GM19324 (cell line): ENCODE measurements around the gene TMEM169.

Source experiments
- ATAC-seq: cut with Tn5 transposase; IDR thresholded peaks from one replicate; pipeline ENCODE4 v1.9.1; 2021; ENCODE audit warnings: mild to moderate bottlenecking, moderate library complexity; ENCODE audit not compliant: unreplicated experiment, low FRiP score

The TMEM169 gene, protein sequence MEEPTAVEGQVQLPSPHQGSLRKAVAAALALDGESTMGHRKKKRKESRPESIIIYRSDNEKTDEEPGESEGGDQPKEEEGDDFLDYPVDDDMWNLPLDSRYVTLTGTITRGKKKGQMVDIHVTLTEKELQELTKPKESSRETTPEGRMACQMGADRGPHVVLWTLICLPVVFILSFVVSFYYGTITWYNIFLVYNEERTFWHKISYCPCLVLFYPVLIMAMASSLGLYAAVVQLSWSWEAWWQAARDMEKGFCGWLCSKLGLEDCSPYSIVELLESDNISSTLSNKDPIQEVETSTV

DNA sequence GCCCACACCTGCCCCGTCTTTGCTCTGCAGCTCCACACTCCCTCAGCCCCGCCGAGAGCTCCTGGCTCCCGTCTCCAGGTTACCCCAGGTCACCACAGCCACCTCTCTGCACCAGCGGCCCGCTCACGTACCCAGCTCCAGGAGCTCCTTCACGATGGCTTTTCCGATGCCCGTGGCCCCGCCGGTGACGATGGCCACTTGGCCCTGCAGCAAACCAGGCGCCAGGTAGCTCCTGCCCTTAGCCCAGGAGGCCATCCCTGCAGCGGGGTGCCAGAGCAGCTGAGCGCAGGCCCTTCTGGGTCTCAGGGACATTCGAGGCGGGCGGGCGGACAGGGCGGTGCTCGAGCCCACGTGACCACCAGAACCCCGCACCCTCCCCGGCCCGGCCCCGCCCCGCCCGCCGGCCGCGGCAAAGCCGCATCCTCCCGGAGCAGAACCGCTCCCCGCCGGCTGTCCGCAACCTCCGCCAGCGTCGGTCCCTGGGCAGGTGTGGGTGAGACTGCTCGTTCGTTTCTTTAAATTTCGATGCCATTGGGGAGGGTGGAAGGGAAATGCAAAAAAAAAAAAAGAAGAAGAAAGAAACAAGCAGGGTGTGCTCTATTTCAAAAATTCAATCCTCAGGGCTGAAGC is at the start of gene TMEM169, which contains the start of gene PECR:
TSS of gene TMEM169 (plus strand) at position 433 of the 630 bp plus-strand sequence. CDS start 14,045 bp downstream, outside the sequence.
TSS of gene PECR (minus strand) at position 323 of the 630 bp plus-strand sequence. CDS start at position 255, 68 bp downstream.
- ATAC-seq = peak; percentile 98

DNA sequence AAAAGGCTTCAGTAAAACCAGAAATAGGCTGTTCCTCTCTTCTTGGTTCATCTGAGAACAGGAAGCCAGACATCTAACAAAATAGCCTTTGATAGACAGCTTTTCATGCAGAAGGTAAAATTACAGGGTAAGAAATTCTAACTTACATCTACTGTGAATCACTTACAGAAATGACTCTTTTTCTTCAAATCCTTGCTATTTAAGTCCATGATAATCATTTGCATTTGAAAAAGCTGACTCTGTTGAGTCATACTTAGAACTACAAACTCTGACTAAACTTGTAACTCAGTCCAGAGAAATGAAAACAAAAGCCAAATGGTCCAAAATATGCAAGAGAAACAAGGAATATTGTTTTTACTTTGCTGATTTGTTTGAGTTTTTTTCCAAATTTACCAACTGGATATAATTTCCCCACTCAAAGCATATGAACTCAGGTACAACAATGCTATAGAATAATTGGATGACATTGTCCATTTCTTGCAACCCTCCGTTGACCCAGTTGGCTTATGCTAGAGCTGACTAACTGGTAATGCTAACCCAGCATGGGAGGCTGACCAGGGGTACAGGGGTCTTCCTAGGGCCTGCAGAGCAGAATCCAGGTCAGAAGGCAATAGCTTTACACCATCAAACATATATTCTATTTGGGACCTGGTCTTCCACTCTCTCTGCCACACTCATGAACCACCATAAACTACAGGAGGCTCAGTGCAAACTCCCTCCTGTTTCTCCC is 49.6 kb upstream of the TMEM169 start:
- ATAC-seq = peak; percentile 43

DNA sequence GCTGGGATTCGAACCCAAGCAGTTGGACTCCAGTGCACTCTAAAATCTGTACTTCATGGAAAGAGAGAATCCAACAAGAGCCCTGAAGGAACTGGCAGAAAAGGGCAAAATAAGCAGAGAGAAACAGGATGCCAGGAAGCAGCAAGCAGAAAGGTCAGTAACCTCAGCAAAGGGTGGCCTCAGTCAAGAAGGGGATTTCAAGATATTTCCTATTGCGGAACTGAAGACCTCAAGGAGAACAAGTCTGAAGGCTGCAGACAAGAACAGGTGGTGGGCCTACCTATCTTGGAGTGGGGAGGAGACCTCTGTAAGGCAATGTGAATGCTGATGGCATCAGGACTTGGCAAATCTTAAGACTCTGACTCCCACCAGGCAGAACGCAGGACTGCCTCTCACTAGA is 48.3 kb upstream of the TMEM169 start:
- ATAC-seq = no peak

DNA sequence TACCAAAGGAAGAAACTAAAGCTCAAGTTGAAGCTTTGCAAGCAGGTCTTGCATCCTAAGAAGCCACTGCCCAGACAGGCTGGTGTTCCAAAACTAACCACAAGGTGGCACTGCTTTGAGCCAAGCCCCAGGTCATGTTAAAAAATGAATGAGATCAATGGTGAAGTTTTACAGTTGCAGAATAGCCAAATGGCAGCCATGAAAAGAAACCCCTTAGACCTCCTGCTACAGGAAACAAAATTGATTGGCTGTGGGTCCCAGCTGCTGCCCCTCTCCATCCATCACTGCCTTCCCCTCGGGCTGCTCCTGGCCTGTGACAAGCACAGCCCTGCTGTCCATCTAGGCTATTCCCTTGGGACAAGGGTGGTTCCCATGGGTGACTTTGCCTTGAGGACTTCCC is 47.7 kb upstream of the TMEM169 start:
- peak; percentile 46 for ATAC-seq

DNA sequence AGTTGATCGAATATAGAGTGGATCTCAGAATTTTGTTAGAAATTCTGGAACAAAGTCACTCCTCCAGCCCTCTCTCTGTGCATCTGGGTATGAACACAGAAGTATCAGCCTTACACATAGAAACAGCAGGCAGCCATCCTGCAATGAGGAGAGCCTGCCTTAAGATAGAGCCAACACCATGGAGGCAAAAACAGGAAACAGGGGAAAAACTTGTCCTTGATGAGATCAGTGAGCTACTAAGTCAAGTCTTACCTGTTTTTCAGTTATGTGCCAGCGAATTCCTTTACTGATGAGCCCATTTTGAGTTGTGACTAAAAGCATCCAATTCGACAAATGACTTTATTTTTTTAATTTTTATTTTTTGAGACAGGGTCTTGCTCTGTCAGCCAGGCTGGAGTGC is 41.8 kb upstream of the TMEM169 start:
- ATAC-seq = no peak

DNA sequence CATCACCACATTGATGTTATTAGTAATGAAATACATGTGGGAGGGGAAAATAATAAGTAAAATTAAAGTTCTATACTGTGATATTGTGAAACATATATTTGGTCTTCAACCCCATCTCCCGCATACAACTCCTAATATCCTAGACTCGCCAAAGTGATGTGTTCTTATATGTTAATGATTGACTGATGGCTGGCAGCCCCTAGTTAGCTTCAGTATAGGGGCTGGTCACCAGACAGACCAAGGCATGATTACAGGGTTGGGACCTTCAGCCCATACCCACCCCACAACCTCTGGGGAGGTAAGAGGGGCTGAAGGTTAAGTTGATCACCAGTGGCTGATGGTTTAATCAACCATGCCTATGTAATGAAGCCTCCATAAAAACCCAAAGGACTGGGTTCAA is 40.3 kb upstream of the TMEM169 start:
- no peak for ATAC-seq

DNA sequence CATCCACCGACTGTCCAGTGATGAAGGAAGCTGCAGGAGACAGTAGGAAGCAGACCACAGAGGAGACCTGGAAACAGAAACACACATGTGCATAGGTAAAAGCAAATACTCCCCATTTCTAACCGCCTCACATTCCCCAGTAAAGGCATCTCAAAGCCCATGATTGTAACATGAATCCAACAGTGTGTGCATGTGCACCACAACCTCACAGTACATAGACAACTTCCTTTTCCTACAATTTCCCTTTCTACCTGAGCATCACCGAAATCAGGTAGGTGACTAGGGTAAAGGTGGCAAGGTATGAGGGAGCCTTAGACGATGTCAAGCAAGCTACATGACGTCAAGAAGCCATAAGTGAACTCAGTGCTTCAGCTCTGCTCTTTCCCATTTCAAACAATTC is 37.8 kb upstream of the TMEM169 start:
- ATAC-seq = no peak

DNA sequence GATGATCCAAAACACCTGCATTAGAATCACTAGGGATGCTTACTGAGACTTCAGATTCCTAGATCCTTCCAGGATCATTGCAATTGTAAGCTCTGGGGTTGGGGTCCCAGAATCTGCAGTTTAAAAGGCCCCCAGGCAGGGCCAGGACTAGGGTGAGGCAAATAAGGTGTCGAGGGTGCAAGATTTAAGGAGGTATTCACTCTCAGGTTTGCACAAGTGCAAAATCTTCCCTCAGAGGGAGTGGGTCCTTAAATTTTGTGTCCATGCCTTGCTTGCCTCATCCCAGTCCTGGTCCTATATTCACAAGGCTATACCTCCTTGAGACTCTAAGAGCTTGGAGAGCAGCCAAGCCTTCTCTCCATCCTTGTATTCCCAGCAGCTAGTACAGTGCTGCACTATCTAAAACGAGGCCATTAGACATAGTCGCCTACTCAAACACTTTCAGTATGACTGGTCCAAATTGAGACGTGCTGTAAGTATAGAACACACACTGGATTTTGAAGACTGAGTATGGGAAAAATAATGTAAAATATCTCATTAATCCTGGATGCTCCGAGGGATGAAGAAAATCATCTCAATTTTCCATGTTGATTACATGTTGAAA is 36.7 kb upstream of the TMEM169 start:
- ATAC-seq = no peak

DNA sequence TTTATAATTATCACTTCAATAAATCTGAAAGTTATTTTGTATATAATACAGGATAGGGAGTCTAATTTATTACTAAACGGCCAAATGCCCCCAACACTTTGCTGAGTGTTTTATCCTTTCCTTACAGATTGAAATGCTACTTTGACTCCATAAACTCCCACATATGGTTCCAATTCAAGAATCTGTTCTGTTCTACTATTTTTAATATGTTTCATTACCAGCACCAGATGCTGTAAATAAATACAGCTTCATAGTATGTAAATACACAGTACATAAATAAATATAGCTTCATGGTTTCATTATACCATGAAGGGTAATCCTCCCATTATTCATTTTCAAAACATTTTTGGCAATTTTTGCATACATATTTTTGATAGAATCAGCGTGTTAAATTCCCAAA is 34.3 kb upstream of the TMEM169 start:
- ATAC-seq = no peak

DNA sequence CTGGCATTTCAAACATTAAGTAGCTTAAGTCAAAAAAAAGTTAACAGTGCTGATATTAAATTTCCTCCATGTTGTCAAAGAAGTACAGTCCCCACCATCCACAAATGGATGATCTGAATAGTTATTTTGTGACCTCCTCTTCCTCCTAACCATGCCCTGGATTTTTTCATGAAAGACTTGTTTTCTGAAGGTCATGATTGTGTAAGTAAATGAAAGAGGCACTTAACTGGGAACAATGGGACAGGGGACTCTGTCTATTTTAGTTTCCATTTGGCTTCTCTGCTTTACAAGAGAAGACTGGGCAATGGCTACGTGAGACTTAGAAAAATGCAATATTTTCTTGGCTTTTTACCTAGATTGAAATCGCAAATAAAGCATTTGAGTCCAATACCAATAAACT is 32.3 kb upstream of the TMEM169 start:
- no peak for ATAC-seq

DNA sequence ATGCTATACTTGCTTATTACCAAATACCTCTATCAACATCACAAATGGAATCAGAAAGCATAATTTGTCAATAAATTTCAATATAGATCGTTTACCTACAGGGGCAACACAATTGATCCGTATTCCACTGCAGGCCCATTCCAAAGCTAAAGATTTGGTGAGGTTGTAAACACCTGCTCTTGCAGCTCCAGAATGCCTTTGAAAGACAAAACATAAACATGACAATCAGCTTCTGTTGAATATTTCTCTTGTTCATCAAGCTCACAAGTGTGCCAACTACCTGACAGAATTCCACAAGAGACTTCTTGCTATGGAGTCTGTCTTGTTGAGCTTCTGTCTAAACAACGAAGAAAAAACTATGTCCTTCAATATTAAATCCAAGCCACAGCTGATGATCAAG is 30.4 kb upstream of the TMEM169 start:
- ATAC-seq = no peak

DNA sequence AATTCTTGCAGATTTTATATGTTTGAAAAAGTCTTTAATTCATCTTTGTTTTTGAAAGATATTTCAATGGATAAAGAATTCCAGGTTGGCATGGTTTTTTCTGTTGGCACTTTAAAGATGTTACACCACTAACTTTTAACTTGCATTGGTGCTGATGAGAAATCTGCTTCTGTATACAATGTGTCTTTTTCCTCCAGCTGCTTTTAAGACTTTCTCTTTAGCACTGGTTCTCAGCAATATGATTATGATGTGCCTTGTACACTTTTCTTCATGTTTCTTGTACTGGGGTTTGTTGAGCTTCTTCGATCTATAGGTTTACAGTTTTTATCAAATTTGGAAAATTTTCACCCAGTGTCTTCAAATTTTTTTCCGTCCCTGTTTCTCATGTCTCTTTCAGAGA is 29.3 kb upstream of the TMEM169 start:
- ATAC-seq = no peak

DNA sequence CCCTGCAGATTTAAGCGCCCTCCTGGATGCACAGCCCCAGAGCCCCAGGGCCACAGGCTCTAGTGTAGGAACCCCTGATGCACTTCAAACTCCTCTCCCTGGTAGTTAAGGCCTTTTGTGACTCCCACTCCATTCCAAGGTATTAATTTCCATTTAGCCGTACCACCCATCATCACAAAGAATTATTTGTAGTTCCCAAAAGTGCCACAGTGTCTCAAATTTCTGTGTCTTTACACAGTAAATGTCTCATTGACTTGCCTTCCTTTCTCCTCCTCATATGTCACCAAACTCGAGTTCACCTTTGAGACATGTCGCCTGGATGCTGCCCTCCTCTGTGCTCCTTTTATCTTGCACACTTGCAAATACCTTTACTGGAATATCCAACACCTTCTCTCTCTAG is 26.0 kb upstream of the TMEM169 start:
- no peak for ATAC-seq

DNA sequence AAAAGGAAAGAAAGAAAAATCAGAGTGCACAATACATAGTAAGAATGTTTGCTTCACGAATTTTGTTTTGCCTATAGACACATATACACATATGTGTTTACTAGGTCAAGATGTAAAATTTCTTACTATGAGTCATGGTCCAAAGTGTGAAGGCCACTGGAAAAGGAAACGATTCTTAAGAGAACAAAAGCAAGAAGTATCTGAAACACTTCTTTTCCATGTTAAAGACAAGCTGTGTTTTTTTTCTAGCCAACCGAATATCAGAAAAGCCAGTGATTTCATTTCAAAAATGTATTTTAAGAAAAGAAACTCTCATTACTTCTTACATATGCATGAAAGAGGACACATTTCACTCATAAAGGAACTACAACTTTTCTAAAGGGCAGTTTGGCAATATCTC is 25.0 kb upstream of the TMEM169 start:
- ATAC-seq = no peak

DNA sequence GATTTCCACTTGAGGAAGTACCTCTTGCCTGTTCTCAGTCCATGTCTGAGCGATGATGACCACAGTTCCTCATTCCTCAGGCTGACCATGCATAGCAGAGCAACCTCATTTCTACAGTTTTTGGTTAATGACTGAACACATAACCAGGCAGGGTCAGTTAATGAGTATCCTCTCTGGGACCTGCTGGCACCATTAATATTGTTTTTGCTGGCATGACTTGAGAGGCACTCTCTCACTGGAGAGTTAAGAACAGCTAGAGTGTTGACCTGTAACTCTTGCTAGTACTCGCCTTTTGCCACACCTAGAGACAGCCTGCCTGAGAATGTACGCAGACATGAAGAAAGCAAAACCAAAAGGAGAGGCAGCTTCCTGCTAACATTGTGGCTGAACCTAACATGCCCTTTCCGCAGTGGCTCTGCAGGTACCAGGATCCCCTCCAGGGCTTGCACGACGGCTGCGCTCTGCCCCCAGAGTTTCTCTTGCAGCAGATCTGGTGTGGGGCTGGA is 24.0 kb upstream of the TMEM169 start:
- peak; percentile 96 for ATAC-seq

DNA sequence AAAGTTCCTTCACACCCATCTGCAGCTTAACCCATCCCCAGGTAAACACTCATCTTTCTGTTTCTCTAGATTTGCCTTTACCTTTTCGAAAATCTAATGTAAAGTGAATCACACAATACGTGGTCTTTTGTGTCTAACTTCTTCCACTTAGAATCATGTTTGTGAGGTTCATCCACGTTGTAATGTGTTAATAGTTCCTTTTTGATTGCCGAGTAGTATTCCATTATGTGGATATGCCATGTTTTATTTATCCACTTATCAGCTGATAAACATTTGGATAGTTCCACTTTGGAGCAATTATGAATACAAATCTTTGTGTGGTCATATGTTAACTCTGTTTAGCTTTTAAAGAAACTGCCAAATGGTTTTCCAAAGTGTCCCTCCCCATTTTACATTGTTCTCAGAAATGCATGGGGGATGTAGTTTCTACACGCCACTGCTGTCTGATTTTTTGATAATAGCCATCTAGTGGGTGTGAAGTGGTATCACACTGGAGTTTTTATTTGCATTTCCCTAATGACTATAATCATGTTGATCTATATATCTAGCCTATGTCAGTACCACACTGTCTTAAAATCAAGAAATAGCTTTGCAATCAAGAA is 22.4 kb upstream of the TMEM169 start:
- ATAC-seq = no peak

DNA sequence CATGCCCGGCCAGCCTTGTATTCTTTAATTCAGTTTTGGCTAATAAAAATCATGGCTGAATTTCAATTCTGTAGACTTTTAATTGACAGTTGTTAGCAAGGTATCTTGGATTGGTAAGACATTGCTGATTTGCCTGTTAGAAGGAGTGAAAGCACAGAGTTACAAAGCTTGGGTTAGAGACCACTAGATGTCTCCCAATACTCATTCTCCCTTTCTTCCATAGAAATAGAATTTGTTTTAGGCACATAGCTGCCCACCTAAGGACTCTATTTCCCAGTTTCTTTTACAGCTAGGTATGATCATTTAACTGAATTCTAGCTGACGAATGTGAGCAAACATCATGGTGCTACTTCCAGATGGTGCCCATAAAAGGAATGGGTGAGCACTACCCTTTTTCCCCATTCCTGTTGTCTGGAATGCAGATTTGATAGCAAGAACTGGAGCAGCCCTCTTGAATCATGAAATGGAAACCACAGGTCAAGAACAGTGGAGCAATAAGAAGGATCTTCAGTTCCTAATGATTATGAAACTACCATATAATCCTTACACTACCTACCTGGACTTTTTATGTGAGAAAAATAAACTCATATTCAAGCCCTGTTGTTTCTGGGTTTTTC is 17.6 kb upstream of the TMEM169 start:
- ATAC-seq = no peak

DNA sequence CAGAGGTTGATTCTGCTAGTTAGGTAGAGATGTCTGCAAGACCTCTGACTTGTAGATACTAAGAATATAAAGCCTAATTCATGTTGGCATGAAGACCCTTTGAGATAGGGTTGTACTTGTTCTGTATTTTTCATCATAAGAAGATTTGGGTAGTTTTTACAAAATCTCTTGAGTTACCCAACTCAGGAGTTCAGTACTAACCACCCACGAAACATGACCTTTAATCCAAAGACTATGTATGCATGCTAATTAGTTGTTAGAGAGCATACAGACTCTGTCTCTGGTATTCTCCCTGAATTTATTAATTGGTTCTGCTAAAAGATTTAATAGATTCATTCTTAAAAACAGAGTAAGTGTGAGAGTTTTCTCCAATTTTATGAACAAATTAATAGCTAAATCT is 17.1 kb upstream of the TMEM169 start:
- no peak for ATAC-seq

DNA sequence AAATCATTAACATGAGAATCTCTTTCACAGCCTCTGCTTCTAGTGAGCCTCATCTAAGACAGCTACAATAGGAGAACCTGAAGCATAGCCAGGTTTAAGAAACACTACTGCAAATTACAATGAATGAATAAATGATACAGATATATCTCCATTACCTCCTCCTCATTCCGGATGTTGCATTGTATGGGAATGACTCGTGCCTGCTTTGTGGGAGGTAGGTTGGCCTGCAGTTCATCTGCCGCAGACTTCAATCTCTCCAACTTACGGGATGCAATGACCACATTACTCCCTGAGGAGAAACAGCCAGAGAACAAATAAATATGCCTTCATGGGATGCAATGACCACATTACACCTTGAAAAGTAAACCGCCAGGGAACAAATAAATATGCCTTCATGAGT is 15.5 kb upstream of the TMEM169 start:
- ATAC-seq = no peak

DNA sequence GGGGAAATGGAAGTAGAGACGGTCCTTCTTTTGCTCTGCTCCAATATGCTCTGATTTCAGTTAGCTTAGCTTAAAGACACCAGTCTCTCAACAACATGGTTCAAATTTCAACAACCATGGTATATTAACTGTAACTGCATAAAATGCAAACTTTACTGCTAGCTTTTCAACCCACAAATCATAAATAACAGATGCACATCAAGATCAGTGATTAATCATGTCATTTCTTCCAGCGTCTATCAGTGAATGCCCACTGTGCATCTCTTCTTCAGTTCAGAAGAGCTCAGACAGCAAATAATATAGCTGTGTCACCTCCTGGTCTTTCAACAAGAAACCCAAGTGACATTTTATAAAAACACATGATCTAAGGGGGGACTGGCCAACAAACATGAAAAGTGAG is 12.7 kb upstream of the TMEM169 start:
- ATAC-seq = no peak
